Ecto neural progenitor cell (in vitro differentiated cells): ENCODE data around the gene RCBTB1.
"Not testable (repeated sequence)": the region's sequence is repeated elsewhere in the genome, so short reads cannot be mapped to it uniquely, and the experiment has no call there.

Experiments used
- DNase-seq: peaks from one replicate; pipeline ENCODE4 v3.0.0-alpha.2; 2018; ENCODE audit warnings: low spot score

RCBTB1 gene

DNA sequence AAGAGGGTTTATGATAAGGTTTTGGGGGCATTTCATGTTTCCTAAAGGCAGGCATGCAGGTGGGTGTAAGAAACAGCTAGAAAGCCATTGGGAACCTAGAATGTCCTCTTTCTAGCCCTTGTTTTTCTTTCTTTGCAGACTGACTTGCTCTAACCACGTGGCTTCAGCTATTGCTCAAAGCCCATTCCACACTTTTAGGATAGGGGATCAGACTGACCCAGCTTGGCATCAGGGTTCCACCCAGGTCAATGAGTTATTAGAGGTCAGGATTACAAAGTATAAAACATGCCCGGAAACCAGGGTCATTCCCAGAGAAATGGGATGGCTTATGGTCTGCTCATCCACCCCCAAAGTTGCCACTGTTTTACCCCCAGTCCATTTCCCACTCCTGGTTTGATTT lies 72.8 kb downstream of the RCBTB1 start:
- no peak for DNase-seq

DNA sequence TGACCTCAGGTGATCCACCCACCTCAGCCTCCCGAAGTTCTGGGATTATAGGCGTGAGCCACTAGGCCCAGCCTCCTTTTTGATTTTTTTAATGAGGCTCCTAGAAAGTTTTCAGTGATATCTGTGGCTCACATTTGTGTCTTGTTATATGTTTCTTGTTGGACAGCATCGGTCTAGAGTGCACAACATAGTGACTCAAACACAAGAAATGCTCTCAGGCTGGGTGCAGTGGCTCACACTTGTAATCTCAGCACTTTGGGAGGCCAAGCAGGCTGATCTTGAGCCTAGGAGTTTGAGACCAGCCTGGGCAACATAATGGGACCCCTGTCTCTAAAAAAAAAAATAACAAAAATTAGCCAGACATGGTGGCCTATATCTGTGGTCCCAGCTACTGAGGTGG lies 81.4 kb downstream of the RCBTB1 start:
- no peak for DNase-seq

DNA sequence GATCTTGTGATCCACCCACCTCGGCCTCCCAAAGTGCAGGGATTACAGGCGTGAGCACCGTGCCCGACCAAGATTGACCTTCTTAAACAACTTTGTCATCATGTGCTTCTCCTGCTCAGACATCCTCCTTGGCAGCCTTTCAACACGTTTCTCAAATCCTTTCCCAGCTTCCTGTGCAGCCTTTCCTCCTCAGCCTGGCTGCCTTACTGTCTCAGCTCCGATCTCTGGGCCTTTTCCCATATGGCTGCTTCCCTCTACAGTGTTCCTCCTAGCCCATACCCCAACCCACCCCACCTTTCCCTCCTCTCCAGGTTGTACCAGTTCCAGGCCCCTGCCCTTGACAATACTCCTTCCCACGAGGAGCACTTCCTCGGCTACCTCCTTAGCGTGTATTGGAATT lies 82.4 kb downstream of the RCBTB1 start:
- DNase-seq: no peak

DNA sequence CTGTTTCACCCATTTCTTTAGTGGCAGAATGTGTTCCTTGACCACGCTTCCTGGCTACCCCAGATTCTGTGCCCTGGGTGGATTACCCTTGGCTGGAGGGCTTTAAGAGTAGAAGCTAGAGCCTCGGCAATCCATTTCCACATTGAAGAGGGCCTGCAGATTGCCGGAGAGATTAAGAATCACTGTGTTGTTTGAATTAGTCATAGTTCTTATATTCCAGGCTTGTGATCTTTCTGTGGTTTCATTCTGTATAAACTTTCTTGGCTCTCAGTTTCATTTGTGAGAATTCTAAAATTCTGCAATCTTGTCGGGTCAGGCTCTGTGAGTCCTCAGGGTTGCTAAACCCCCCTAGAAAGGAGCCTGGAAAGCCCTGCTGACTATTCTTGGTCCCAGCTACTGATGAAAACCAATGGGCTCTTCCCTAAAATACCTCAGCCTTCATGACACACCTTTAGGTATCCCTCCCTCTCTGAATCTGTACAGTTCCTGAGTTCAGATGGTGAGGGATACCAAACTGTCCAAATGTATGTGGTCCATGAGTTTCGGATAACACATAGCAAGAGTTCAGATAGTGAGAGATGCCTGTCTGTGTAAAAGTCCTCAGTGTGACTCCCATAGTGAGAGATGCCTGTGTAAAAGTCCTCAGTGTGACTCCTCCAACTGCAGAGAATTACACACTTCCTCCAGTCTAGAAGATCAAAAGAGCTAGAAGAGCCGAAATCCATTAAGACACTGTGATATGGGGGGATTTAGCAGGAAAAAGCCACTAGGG lies 85.3 kb downstream of the RCBTB1 start:
- no peak for DNase-seq

DNA sequence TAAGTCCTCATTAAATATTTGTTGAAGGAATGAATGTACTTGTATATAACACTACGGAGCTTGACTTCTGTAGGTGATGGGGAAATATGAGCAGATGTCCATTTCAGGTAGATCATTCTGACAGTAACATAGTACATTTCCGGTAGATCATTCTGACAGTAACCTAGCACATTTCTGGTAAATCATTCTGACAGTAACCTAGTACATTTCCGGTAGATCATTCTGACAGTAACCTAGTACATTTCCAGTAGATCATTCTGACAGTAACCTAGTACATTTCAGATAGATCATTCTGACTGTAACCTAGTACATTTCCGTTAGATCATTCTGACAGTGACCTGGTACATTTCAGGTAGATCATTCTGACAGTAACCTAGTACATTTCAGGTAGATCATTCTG lies 87.2 kb downstream of the RCBTB1 start:
- DNase-seq: no peak

DNA sequence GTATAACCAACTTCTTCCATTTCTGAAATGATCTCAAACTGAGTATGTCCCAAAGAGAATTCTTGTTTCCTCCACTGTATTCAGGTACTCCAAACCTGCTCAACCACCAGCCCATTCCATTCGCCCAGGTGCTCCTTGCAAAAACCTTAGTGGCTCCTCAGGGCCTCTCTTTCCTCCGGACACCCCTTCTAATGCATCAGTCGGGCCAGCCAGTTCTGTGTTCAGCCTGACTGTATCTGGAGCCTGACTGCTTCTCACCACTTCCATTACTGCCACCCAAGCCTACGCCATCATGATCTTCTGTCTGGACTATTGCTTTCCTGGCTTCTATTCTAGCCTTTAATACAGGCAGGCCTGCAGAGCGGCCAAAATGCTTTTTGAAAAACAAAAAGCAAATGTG lies 88.1 kb downstream of the RCBTB1 start:
- DNase-seq: no peak

DNA sequence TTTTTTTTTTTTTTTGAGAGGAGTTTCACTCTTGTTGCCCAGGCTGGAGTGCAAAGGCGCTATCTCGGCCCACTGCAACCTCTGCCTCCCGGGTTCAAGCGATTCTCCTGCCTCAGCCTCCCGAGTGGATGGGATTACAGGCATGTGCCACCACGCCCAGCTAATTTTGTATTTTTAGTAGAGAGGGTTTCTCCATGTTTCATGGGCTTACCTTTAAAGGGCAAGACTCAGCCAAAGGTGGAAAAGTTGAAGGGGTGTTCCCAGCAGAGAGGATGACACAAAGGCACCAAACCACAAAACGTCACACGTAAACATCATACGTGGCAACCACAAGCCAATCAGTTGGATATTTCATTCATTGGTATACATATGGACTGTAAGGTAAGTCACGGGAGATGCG lies 88.5 kb downstream of the RCBTB1 start:
- DNase-seq: not testable (repeated sequence)

DNA sequence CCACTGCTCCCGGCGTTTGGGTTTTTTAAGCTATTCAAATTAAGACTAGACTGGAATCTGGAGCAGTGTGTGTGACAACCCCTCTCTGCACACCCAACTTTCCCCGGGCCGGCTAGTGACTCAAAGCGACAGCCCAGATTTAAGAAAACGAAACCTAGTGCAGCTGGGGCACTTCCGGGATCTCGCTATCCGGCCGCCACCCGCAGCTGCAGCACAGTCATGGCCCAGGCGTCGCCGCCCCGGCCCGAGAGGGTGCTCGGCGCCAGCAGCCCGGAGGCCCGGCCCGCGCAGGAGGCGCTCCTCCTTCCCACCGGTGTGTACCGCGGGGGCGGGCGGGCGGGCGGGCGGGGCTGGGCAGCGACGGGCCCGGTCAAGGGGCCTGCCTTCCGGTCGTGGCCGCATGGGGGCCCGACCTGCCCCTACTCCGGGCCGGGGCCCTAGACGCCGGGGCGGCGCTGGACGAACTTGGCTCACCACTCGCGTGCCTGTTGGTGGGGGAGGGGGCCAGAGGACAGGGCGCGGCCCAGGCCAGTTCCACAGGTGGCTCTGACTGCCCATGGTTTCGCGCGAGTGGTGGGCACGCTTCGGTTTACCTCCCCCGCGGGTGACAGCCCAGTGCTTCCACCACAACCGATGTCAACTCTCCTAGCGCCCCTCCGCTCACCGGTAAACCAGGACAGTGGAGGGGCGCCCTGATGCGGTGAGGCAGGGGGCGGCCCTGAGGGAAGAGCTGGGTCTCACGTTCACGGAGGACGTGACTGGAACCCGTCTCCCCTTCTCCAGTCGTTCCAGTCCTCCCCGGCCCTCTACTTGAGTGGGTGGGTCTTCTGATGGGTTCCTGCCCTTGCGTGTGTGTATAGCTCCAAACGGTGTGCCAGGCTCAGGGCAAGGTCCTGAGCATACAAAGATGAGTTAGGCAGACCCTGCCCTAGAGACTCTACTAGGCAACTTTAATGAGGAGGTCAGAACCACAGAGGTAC lies 89.3 kb downstream of the RCBTB1 start, which contains the start of gene PHF11:
Gene PHF11 (plus strand): TSS at position 171 of the 980 bp plus-strand sequence. CDS start 49 bp downstream, at position 220.
- peak; percentile 83 for DNase-seq

DNA sequence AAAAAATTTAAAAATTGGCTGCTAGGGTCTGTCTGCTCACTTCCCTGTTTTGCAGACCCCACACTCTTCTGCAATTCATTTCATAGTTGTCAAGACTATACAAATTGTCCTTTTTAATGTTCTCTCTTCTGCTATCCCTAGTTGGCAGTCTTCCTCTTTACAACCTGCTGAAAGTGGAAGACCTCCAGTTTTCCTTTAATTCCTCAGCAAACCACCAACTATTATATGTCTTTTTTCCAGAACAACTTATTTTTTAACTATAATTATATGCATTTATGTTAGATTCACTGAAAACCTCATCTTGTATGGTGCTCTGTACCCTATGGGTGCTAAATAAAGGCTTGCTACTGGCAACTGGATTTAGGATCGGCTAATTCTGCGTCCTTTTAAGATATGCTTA lies 90.7 kb downstream of the RCBTB1 start:
- DNase-seq: no peak

DNA sequence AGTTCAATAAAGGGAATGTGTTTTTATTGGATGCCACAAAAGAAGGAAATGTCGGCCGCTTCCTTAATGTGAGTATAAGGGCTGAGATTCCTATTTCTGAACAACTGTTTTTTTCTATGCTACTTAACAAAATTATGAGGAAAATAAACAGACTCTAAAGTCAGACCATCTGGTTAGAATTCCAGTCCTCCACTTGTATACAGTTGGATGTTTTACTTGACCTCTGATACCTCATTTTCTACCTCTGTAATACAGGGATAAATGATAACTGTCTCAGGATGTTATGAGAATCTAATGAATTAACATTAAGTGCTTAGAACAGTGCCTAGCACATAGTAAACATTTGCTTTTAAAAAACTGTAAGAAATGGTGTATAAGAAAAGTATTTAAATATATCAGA lies 96.8 kb downstream of the RCBTB1 start:
- DNase-seq: no peak
